PFSK-1 (cell line): ENCODE results near the gene FAM124B.

Experiments
- FOXP2 ChIP-seq: optimal IDR thresholded peaks from 2 replicates; pipeline ENCODE3; 2011; ENCODE audit warnings: borderline replicate concordance, control low read depth, inconsistent platforms; ENCODE audit not compliant: insufficient read depth; ENCODE audit errors: extremely low read length, extremely low read depth
- POLR2AphosphoS5 ChIP-seq: IDR thresholded peaks from 2 replicates; pipeline ENCODE4 v1.6.1; 2012; ENCODE audit warnings: low read depth, mild to moderate bottlenecking, control low read depth, low read length, moderate library complexity
- REST ChIP-seq, 2 experiments: IDR thresholded peaks; 2 replicates each; pipeline versions ENCODE4 v1.6.1 to v1.8.0; 2011 to 2012; ENCODE audit warnings: low read depth in 2 of 2, low read length in 2 of 2, control low read depth in 1 of 2, inconsistent platforms in 1 of 2, mild to moderate bottlenecking in 1 of 2, moderate library complexity in 1 of 2; ENCODE audit not compliant: insufficient read depth in 1 of 2
- SIN3A ChIP-seq: IDR thresholded peaks from 2 replicates; pipeline ENCODE4 v1.6.1; 2012; ENCODE audit warnings: mild to moderate bottlenecking, low read length, moderate library complexity, borderline replicate concordance; ENCODE audit not compliant: insufficient read depth
- TAF1 ChIP-seq: IDR thresholded peaks from 2 replicates; pipeline ENCODE4 v1.6.1; 2012; ENCODE audit warnings: low read length, control low read depth, borderline replicate concordance; ENCODE audit not compliant: insufficient read depth

- no peak for TF ChIP-seq SIN3A
- no peak for TF ChIP-seq TAF1
- TF ChIP-seq POLR2AphosphoS5 = no peak
- peak; percentile 20 for TF ChIP-seq FOXP2
- no peak for TF ChIP-seq REST (IDR thresholded peaks at IDR 0.05; ENCODE audit: insufficient read depth in 1 of 2, low read depth in 2 of 2, low read length in 2 of 2)
Observed at GRCh38 chr2:224401641-224402342, at the start of gene FAM124B.
